HG02852 (cell line): Measurements from ENCODE around the gene TJAP1.

Experiments used
- ATAC-seq: cut with Tn5 transposase; IDR thresholded peaks from one replicate; pipeline ENCODE4 v1.9.1; 2021; ENCODE audit warnings: mild to moderate bottlenecking, moderate library complexity; ENCODE audit not compliant: unreplicated experiment

TJAP1 gene

GRCh38 chr6:43477235-43478007 lies at the start of gene TJAP1:
Gene TJAP1 (plus strand): TSS chr6:43477570. CDS start chr6:43499002, 21,432 bp downstream.
- peak; percentile 96 for ATAC-seq

- ATAC-seq, result no peak
These were observed 49.2 kb upstream of the TJAP1 start for GRCh38 chr6:43428112-43428570.

- no peak for ATAC-seq
These were observed 48.5 kb upstream of the TJAP1 start for GRCh38 chr6:43428874-43429273.

GRCh38 chr6:43432009-43432945 lies 45.1 kb upstream of the TJAP1 start:
- ATAC-seq, result no peak

GRCh38 chr6:43433148-43433547 lies 44.2 kb upstream of the TJAP1 start:
- ATAC-seq, result no peak

GRCh38 chr6:43434001-43434840 lies 43.1 kb upstream of the TJAP1 start:
- ATAC-seq, result no peak

- no peak for ATAC-seq
These were observed 42.4 kb upstream of the TJAP1 start for GRCh38 chr6:43434943-43435342.

- ATAC-seq, result no peak
These were observed 41.5 kb upstream of the TJAP1 start for GRCh38 chr6:43435682-43436437.

- no peak for ATAC-seq
These were observed 40.6 kb upstream of the TJAP1 start for GRCh38 chr6:43436577-43437282.

GRCh38 chr6:43437700-43438099 lies 39.7 kb upstream of the TJAP1 start:
- ATAC-seq, result no peak

- no peak for ATAC-seq
These were observed 34.4 kb upstream of the TJAP1 start for GRCh38 chr6:43442935-43443334.

GRCh38 chr6:43444036-43444435 lies 33.3 kb upstream of the TJAP1 start:
- ATAC-seq, result no peak

GRCh38 chr6:43444582-43444981 lies 32.8 kb upstream of the TJAP1 start:
- ATAC-seq, result no peak

- ATAC-seq, result no peak
These were observed 31.8 kb upstream of the TJAP1 start for GRCh38 chr6:43445576-43445975.

- ATAC-seq, result no peak
These were observed 29.8 kb upstream of the TJAP1 start for GRCh38 chr6:43447604-43448003.

- no peak for ATAC-seq
These were observed 28.5 kb upstream of the TJAP1 start for GRCh38 chr6:43448916-43449315.

- no peak for ATAC-seq
These were observed 26.7 kb upstream of the TJAP1 start for GRCh38 chr6:43450699-43451131.

- ATAC-seq, result no peak
These were observed 26.0 kb upstream of the TJAP1 start for GRCh38 chr6:43451348-43451747.

GRCh38 chr6:43451939-43452338 lies 25.4 kb upstream of the TJAP1 start:
- ATAC-seq, result no peak
